SK-N-SH treated with all-trans-retinoic acid at 6 μM for 48 hours (cell line): ENCODE data around the gene RELL1.
A peak's percentile ranks its signal among the peaks of the same experiment; 100 is the strongest.

Source experiments
- ATAC-seq: fragments of 200-7000 bp; cut with Tn5 transposase; 3 replicates; pipeline ENCODE4 v1.9.1; 2020; ENCODE audit warnings: mild to moderate bottlenecking, moderate library complexity
- BACH2 ChIP-seq: fragments of 250-450 bp; sonication (Bioruptor Pico); IDR thresholded peaks from 2 replicates; pipeline ENCODE4 v1.9.0; 2021; ENCODE audit warnings: mild to moderate bottlenecking, borderline replicate concordance
- CSDC2 ChIP-seq: fragments of 250-450 bp; sonication (Bioruptor Pico); IDR thresholded peaks from 2 replicates; pipeline ENCODE4 v1.5.0; 2020; ENCODE audit warnings: mild to moderate bottlenecking, moderate library complexity
- ESRRG ChIP-seq: fragments of 250-450 bp; sonication (Bioruptor Pico); IDR thresholded peaks from 2 replicates; pipeline ENCODE4 v1.6.1; 2021; ENCODE audit warnings: mild to moderate bottlenecking
- ISL1 ChIP-seq: fragments of 250-450 bp; sonication (Bioruptor Pico); IDR thresholded peaks from 2 replicates; pipeline ENCODE4 v2.1.2; 2022; ENCODE audit warnings: mild to moderate bottlenecking, moderate library complexity
- RARB ChIP-seq: fragments of 250-450 bp; sonication (Bioruptor Pico); IDR thresholded peaks from 2 replicates; pipeline ENCODE4 v1.8.0; 2021; ENCODE audit warnings: mild to moderate bottlenecking, moderate library complexity
- SNAI2 ChIP-seq: fragments of 250-450 bp; sonication (Bioruptor Pico); IDR thresholded peaks from 2 replicates; pipeline ENCODE4 v1.5.0; 2020; ENCODE audit warnings: mild to moderate bottlenecking, moderate library complexity
- TOX ChIP-seq: fragments of 250-450 bp; sonication (Bioruptor Pico); IDR thresholded peaks from 2 replicates; pipeline ENCODE4 v1.8.0; 2021; ENCODE audit warnings: mild to moderate bottlenecking, moderate library complexity, borderline replicate concordance
- ZC3H10 ChIP-seq: fragments of 250-450 bp; sonication (Bioruptor Pico); IDR thresholded peaks from 2 replicates; pipeline ENCODE4 v1.5.1; 2021; ENCODE audit warnings: mild to moderate bottlenecking, moderate library complexity
- ZNF565 ChIP-seq: fragments of 450-650 bp; formaldehyde crosslinking; conservative IDR thresholded peaks from 2 replicates; pipeline ENCODE4 v1.5.0; 2020; ENCODE audit warnings: low read depth, mild to moderate bottlenecking, moderate library complexity
- ZNF70 ChIP-seq: fragments of 450-650 bp; formaldehyde crosslinking; IDR thresholded peaks from 2 replicates; pipeline ENCODE4 v1.5.0; 2020; ENCODE audit warnings: mild to moderate bottlenecking, moderate library complexity
- ZNF8 ChIP-seq: fragments of 450-650 bp; formaldehyde crosslinking; IDR thresholded peaks from 2 replicates; pipeline ENCODE4 v1.5.0; 2020; ENCODE audit warnings: mild to moderate bottlenecking, moderate library complexity
- TF ChIP-seq, protein P1 (sequence below): fragments of 250-450 bp; sonication (Bioruptor Pico); IDR thresholded peaks from 2 replicates; pipeline ENCODE4 v1.5.1; 2021; ENCODE audit warnings: mild to moderate bottlenecking, moderate library complexity
- TF ChIP-seq, protein P2 (sequence below): fragments of 250-450 bp; sonication (Bioruptor Pico); IDR thresholded peaks from 2 replicates; pipeline ENCODE4 v1.5.0; 2020; ENCODE audit warnings: mild to moderate bottlenecking, moderate library complexity
- TF ChIP-seq, protein P3 (sequence below): fragments of 250-450 bp; sonication (Bioruptor Pico); IDR thresholded peaks from 2 replicates; pipeline ENCODE4 v1.8.0; 2021; ENCODE audit warnings: low read depth, mild to moderate bottlenecking, moderate library complexity, borderline replicate concordance

Gene RELL1

DNA sequence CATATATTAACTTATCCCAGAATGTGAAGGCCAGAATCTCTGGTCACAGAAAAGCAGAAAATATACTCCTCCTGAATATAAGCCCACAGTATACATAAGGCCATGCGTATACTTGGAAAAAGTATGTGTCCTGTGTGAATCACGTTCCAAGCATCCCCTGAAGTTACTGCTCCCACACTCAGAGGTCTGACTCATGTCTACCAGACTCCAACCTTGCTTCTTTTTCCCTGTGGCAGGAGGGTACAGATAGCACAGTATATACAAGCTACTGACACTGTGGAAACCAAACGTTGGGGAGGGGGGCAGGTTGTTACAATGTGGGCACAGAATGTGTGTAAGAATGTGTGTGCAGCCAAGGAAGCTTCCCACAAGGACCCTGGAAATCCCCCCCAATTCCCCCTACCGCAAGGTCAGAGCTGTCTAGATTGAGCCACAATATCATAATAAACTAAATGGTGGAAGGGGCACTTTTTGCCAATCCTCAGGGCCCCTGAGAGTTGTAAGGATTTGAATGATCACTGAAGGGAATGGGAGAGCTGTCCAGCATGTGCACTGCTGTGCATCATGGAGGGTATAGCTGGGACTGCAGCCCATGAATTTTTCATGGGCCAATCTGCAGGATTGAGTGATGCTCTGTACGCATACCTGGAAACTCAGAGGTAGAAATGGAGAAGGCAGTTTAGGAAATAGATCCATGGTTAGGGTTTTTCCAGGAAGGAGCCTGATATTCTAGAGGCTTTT is 7.4 kb upstream of the RELL1 start:
- TF ChIP-seq ESRRG (CRISPR knock-in tag) (no peak), ZC3H10 (CRISPR knock-in tag) (no peak), ZNF8 (CRISPR knock-in tag) (no peak), ZNF70 (CRISPR knock-in tag) (no peak), SNAI2 (no peak), ZNF565 (CRISPR knock-in tag) (no peak), TOX (CRISPR knock-in tag) (no peak)
- TF ChIP-seq, protein P1, sequence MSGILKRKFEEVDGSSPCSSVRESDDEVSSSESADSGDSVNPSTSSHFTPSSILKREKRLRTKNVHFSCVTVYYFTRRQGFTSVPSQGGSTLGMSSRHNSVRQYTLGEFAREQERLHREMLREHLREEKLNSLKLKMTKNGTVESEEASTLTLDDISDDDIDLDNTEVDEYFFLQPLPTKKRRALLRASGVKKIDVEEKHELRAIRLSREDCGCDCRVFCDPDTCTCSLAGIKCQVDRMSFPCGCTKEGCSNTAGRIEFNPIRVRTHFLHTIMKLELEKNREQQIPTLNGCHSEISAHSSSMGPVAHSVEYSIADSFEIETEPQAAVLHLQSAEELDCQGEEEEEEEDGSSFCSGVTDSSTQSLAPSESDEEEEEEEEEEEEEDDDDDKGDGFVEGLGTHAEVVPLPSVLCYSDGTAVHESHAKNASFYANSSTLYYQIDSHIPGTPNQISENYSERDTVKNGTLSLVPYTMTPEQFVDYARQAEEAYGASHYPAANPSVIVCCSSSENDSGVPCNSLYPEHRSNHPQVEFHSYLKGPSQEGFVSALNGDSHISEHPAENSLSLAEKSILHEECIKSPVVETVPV, result no peak
- peak; percentile 95 for ATAC-seq

DNA sequence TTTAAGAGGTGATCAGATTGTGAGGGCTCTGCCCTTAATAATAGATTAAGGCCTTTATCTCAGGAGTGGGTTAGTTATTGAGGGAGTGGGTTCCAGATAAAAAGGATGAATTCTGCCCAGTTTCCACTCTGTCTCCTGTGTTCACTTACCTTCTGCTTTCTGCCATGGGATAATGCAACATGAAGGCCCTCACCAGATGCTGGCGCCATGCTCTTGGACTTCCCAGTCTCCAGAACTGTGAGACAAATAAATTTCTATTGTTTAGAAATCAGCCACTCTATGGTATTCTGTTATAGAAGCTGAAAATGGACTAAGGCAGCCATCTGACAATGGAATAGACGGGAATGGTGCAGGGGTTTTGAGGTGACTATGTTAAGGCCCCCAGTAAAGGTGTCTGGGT is 6.9 kb upstream of the RELL1 start:
- TF ChIP-seq TOX (CRISPR knock-in tag) (no peak), ZNF8 (CRISPR knock-in tag) (no peak), ZNF565 (CRISPR knock-in tag) (no peak), CSDC2 (CRISPR knock-in tag) (no peak)
- TF ChIP-seq, protein P1, result no peak
- ATAC-seq, result no peak

DNA sequence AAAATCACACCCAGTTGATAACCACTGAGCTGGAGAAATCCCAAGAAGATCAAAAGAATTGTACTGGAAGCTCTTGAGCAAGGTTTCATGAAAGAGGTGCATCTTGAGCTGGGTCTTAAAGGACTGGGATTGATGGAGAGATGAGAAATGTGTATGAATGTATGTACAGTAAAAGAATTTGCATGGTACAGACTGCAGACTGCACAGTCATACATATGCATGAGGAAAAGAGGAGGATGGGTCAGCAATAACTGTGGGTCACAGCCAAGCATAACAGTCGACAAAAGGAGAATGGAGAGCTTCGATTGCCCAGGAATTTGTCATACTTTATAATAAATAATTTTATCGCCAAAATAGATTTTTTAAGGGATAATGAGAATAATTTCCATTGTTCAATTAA is 4.8 kb upstream of the RELL1 start:
- no peak for TF ChIP-seq SNAI2
- no peak for TF ChIP-seq ZC3H10 (CRISPR knock-in tag)
- no peak for TF ChIP-seq RARB (CRISPR knock-in tag)
- ATAC-seq, result no peak

DNA sequence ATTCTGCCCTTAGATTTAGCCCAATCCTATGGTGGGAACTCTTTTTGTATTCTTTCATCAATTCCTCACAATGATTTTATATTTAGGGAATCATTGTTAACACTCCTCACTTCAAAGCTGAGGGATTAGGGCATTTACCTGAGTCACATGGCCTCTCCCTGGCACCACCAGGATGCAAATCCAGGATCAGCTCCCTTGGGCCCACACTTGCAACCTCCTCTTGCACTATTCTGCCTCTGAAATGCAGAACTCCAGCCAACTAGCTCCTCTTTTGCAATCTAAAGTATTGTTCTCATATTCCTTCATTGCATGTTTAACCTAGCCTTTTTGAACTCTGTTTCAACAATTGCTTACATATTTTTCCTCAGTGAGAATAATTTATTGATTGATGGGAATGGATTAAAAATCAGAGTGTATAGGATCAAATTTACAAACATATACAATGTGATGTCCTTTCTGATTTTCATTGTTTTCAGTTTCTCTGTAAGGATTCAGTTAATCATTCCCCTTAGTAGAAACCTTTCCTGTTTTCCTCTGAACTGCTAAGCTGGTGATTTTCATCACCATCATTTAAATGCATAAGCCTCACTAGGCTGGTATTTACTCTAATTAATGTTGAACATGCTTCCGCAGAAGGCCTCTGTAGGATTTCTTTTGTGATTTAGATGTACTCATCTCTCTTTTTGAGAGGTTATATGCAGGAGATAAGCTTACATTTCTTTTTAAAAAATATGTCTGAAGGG is 3.3 kb upstream of the RELL1 start:
- ATAC-seq, result no peak

DNA sequence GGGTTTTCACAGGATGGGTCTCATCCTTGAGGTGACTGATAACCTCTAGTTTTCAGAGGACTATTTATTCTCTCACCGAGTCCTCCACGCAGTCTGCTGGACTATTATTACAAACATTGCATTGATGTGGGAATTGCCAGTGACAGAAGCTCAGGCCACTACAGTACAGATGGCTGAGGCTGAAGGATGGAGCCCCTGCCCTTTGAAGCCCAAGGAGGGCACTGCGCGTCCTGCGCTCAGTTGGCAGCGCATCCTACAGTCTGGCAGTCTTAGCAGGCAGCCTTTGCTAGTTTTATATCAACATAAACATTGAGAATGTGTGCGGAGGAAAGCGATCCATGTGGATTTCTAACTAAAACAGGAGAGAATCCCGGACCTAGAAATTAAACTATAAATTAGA is 1.5 kb upstream of the RELL1 start:
- TF ChIP-seq ZNF565 (CRISPR knock-in tag), result no peak
- TF ChIP-seq, protein P1, result no peak
- TF ChIP-seq, protein P2, sequence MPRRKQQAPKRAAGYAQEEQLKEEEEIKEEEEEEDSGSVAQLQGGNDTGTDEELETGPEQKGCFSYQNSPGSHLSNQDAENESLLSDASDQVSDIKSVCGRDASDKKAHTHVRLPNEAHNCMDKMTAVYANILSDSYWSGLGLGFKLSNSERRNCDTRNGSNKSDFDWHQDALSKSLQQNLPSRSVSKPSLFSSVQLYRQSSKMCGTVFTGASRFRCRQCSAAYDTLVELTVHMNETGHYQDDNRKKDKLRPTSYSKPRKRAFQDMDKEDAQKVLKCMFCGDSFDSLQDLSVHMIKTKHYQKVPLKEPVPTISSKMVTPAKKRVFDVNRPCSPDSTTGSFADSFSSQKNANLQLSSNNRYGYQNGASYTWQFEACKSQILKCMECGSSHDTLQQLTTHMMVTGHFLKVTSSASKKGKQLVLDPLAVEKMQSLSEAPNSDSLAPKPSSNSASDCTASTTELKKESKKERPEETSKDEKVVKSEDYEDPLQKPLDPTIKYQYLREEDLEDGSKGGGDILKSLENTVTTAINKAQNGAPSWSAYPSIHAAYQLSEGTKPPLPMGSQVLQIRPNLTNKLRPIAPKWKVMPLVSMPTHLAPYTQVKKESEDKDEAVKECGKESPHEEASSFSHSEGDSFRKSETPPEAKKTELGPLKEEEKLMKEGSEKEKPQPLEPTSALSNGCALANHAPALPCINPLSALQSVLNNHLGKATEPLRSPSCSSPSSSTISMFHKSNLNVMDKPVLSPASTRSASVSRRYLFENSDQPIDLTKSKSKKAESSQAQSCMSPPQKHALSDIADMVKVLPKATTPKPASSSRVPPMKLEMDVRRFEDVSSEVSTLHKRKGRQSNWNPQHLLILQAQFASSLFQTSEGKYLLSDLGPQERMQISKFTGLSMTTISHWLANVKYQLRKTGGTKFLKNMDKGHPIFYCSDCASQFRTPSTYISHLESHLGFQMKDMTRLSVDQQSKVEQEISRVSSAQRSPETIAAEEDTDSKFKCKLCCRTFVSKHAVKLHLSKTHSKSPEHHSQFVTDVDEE (CRISPR knock-in tag), result no peak
- ATAC-seq, result no peak

More for the DNA sequence above, 3.3 kb upstream of the RELL1 start:
- TF ChIP-seq BACH2 (CRISPR knock-in tag) (no peak), ISL1 (CRISPR knock-in tag) (no peak), RARB (CRISPR knock-in tag) (no peak)
- TF ChIP-seq, protein P3, sequence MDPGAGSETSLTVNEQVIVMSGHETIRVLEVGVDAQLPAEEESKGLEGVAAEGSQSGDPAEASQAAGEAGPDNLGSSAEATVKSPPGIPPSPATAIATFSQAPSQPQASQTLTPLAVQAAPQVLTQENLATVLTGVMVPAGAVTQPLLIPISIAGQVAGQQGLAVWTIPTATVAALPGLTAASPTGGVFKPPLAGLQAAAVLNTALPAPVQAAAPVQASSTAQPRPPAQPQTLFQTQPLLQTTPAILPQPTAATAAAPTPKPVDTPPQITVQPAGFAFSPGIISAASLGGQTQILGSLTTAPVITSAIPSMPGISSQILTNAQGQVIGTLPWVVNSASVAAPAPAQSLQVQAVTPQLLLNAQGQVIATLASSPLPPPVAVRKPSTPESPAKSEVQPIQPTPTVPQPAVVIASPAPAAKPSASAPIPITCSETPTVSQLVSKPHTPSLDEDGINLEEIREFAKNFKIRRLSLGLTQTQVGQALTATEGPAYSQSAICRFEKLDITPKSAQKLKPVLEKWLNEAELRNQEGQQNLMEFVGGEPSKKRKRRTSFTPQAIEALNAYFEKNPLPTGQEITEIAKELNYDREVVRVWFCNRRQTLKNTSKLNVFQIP, result no peak
